Ovary (tissue), 3 donors: ENCODE results near the gene PNPLA2.

Source experiments
- POLR2A ChIP-seq: fragments of 450-650 bp; IDR thresholded peaks from one replicate; pipeline ENCODE4 v1.6.1; 2017; ENCODE audit warnings: antibody characterized with exemption, mild to moderate bottlenecking, moderate library complexity
- TF ChIP-seq, protein P1 (sequence below), 3 donors: fragments of 450-650 bp in 2 of 3; fragments of 200-600 bp in 1 of 3; IDR thresholded peaks; one replicate each; pipeline versions ENCODE4 v1.5.1 to v1.8.0; 2016 to 2022; ENCODE audit warnings: antibody characterized with exemption in 3 of 3, mild to moderate bottlenecking in 1 of 3
- donor health status: DM: no; HTN: no; CAD: no.

- TF ChIP-seq, protein P1, sequence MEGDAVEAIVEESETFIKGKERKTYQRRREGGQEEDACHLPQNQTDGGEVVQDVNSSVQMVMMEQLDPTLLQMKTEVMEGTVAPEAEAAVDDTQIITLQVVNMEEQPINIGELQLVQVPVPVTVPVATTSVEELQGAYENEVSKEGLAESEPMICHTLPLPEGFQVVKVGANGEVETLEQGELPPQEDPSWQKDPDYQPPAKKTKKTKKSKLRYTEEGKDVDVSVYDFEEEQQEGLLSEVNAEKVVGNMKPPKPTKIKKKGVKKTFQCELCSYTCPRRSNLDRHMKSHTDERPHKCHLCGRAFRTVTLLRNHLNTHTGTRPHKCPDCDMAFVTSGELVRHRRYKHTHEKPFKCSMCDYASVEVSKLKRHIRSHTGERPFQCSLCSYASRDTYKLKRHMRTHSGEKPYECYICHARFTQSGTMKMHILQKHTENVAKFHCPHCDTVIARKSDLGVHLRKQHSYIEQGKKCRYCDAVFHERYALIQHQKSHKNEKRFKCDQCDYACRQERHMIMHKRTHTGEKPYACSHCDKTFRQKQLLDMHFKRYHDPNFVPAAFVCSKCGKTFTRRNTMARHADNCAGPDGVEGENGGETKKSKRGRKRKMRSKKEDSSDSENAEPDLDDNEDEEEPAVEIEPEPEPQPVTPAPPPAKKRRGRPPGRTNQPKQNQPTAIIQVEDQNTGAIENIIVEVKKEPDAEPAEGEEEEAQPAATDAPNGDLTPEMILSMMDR (IDR thresholded peaks at IDR 0.05): no peak
- no peak for TF ChIP-seq POLR2A
Observed at GRCh38 chr11:820655-821511, 2.2 kb downstream of the PNPLA2 start.
